MCF 10A (cell line): ENCODE data around the gene IFNA1. TPM values are rescaled to one million over a fixed set of nuclear protein-coding genes. Genes with fewer than 3 reads are reported as not detected.
A peak's percentile ranks its signal among the peaks of the same experiment; 100 is the strongest.

Experiments used
- BruUV-seq: library from RNA; stranded (reverse); fragments of 400-500 nt; replicated peaks from 2 replicates; lab custom pipeline; 2021; lab: Mats Ljungman, UMichigan
- CTCF ChIA-PET: fragments of 300-600 bp; sonication (Branson Sonifier 250); formaldehyde crosslinking; extraction: SDS; loops from one replicate; lab custom pipeline; 2021; ENCODE audit warnings: antibody characterized with exemption, inconsistent platforms; lab: Yijun Ruan, JAX
- POLR2A ChIA-PET: fragments of 300-600, 350-650 bp; sonication (Branson Sonifier 250); formaldehyde crosslinking; extraction: SDS; loops from one replicate; lab custom pipeline; 2020; ENCODE audit warnings: antibody characterized with exemption, inconsistent platforms; lab: Yijun Ruan, JAX
- DNase-seq: peaks from one replicate; pipeline ENCODE4 v3.0.0-alpha.2; 2018; ENCODE audit not compliant: unreplicated experiment
- H3K27ac Mint-ChIP-seq: one replicate; pipeline ENCODE4 v1.8.0; 2022; ENCODE audit warnings: mild to moderate bottlenecking, low read depth, mixed read lengths; ENCODE audit not compliant: unreplicated experiment
- H3K27me3 Mint-ChIP-seq: one replicate; pipeline ENCODE4 v1.8.0; 2022; ENCODE audit warnings: mixed read lengths; ENCODE audit not compliant: insufficient read depth, unreplicated experiment
- H3K36me3 Mint-ChIP-seq: one replicate; pipeline ENCODE4 v1.8.0; 2022; ENCODE audit warnings: mild to moderate bottlenecking, moderate library complexity, mixed read lengths; ENCODE audit not compliant: insufficient read depth, unreplicated experiment
- H3K4me1 Mint-ChIP-seq: one replicate; pipeline ENCODE4 v1.8.0; 2022; ENCODE audit warnings: mixed read lengths; ENCODE audit not compliant: insufficient read depth, unreplicated experiment
- H3K4me3 Mint-ChIP-seq: one replicate; pipeline ENCODE4 v1.8.0; 2022; ENCODE audit warnings: mild to moderate bottlenecking, moderate library complexity, mixed read lengths; ENCODE audit not compliant: unreplicated experiment
- H3K9me3 Mint-ChIP-seq: one replicate; pipeline ENCODE4 v1.8.0; 2022; ENCODE audit warnings: mixed read lengths; ENCODE audit not compliant: unreplicated experiment
- intact Hi-C: fragments of 100-400 bp; cut with micrococcal nuclease; formaldehyde crosslinking; loops from 2 replicates; pipeline ENCODE4 v1.14.1; 2022
- total RNA-seq: library from RNA; stranded (reverse); gene quantifications from 2 replicates; pipeline ENCODE4 v1.2.3, GENCODE V29; 2022
- TF ChIP-seq, protein P1 (sequence below): fragments of 200-600 bp; IDR thresholded peaks from one replicate; pipeline ENCODE4 v1.8.0; 2022; ENCODE audit warnings: antibody characterized with exemption, mild to moderate bottlenecking; ENCODE audit not compliant: unreplicated experiment

The IFNA1 gene
- total RNA-seq, 1 experiment from 2014 or later: not detected

DNA sequence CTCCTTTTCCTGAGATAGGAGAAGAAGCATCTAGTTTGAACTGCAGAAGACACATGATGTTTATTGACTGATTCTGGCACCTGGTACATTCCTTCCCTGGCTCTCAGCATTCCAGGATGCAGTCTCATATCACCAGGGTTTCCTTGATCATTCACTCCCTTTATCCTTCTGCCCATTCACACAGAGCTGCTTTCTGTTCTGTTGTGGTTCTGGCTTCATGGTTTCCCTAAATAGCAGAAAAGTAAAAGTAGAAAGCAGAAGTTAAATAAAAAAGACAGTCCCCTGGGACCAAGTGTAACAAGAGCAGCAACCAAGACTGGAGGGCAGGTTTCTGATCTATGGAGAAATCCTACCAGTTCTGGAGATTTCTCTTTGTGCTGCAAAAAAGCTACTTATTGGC, 28.1 kb upstream of the IFNA1 start:
- TF ChIP-seq, protein P1, sequence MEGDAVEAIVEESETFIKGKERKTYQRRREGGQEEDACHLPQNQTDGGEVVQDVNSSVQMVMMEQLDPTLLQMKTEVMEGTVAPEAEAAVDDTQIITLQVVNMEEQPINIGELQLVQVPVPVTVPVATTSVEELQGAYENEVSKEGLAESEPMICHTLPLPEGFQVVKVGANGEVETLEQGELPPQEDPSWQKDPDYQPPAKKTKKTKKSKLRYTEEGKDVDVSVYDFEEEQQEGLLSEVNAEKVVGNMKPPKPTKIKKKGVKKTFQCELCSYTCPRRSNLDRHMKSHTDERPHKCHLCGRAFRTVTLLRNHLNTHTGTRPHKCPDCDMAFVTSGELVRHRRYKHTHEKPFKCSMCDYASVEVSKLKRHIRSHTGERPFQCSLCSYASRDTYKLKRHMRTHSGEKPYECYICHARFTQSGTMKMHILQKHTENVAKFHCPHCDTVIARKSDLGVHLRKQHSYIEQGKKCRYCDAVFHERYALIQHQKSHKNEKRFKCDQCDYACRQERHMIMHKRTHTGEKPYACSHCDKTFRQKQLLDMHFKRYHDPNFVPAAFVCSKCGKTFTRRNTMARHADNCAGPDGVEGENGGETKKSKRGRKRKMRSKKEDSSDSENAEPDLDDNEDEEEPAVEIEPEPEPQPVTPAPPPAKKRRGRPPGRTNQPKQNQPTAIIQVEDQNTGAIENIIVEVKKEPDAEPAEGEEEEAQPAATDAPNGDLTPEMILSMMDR: no peak
- no TSS peak for BruUV-seq
- no peak overlapping the region for H3K27ac Mint-ChIP-seq
- H3K4me1 Mint-ChIP-seq: no peaks in the 10 kb centered on the region
- DNase-seq: no peak
- H3K4me3 Mint-ChIP-seq: no peak overlapping the region
- H3K27me3 Mint-ChIP-seq: peaks cover 28% of the 10 kb centered on the region
- no peaks in the 10 kb centered on the region for H3K36me3 Mint-ChIP-seq
- no peaks in the 10 kb centered on the region for H3K9me3 Mint-ChIP-seq
- ChIA-PET POLR2A (no interaction called here), CTCF (no interaction called here)
- intact Hi-C loops: no loop called here

DNA sequence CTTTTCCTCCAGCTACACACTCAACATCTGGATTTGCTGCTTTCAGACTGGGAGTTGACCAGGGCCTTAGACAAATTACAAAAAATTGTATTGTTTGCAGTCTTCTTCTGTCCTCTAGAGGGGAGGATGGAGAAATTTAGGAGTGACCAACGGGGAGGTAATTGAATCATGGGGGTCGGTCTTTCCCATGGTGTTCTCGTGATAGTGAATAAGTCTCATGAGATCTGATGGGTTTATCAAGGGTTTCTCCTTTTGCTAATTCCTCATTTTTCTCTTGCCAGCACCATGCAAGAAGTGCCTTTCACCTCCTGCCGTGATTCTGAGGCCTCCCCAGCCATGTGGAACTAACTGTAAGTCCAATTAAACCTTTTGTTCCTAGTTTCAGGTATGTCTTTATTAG, 27.1 kb upstream of the IFNA1 start:
- Mint-ChIP-seq H3K36me3 (no peaks in the 10 kb centered on the region), H3K4me3 (no peak overlapping the region), H3K27ac (no peak overlapping the region), H3K4me1 (no peaks in the 10 kb centered on the region), H3K9me3 (no peaks in the 10 kb centered on the region), H3K27me3 (peaks cover 20% of the 10 kb centered on the region)
- ChIA-PET CTCF (no interaction called here), POLR2A (no interaction called here)
- BruUV-seq: no TSS peak
- no peak for DNase-seq
- TF ChIP-seq, protein P1: no peak
- intact Hi-C loops: no loop called here

DNA sequence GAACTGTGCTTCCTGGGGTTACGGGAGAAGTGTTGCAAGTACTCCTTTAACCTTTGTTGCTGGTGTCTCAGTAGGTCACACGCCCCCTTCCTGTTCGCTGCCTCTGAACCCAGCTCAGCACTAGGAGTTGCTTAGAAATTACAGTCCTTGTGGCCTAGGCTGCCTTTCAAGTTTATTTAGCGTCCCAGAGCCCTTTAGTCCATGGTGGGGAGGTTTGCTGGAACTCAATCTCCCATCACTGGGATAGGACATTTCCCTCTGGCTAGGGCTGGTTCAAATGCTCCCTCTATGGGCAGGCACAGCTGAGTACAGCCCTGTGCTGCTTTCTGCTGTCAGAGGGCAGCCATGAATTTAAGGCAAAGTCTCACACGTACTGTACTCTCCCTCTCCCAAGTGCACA, 26.6 kb upstream of the IFNA1 start:
- no peak overlapping the region for H3K4me3 Mint-ChIP-seq
- no peaks in the 10 kb centered on the region for H3K4me1 Mint-ChIP-seq
- no peak overlapping the region for H3K27ac Mint-ChIP-seq
- TF ChIP-seq, protein P1: no peak
- H3K36me3 Mint-ChIP-seq: no peaks in the 10 kb centered on the region
- DNase-seq: peak; percentile 2
- BruUV-seq: no TSS peak
- ChIA-PET POLR2A (no interaction called here), CTCF (no interaction called here)
- H3K27me3 Mint-ChIP-seq: peaks cover 20% of the 10 kb centered on the region
- intact Hi-C loops: no loop called here
- no peaks in the 10 kb centered on the region for H3K9me3 Mint-ChIP-seq

DNA sequence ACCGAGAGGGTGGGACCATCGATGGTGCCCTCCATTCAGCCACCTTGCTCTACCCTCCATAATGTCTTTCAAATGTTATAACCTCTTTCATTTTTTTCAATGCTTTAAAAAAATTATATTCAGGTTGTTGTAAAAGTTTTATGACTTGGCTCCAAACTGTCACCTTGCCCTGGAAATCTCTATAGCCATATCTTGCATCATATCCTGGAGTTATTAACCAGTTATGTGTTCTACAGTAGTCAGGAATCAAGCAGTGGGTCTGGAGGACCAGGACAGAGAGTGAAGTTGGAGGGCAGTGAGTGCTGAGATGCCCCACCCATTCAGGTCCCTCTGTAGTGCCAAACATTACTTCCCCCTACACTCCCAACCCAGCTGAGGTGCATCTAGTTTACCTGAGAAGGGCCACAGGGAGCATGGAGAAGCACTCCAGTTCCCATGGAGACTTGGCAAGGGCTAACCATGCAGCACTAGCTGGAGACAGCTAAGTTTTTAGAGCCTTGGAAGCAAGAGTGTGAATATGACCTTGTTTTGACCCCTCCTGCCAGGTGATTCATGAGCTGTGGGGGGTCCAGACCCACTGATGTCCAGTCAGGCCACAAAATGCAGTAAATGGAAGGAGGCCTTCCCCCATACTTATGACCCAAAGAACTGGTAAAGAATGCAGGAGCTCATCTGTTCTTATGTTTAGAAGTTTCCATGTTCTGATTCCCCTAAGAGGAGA, 25.9 kb upstream of the IFNA1 start:
- POLR2A ChIA-PET: no interaction called here
- intact Hi-C loops: no loop called here
- CTCF ChIA-PET: interaction anchor here (0.6 kb wide), 1 partner anchor 18 kb away, joined by 3 read pairs; no protein-coding TSS in a partner anchor
- BruUV-seq: no TSS peak
- no peak for DNase-seq
- no peak overlapping the region for H3K4me3 Mint-ChIP-seq
- no peak overlapping the region for H3K27ac Mint-ChIP-seq
- TF ChIP-seq, protein P1: no peak
- H3K4me1 Mint-ChIP-seq: no peaks in the 10 kb centered on the region
- peaks cover 20% of the 10 kb centered on the region for H3K27me3 Mint-ChIP-seq
- H3K9me3 Mint-ChIP-seq: no peaks in the 10 kb centered on the region
- H3K36me3 Mint-ChIP-seq: no peaks in the 10 kb centered on the region
